GM23248 (cell line): ENCODE measurements around the gene CEP295NL.

ENCODE experiments used
- EZH2 ChIP-seq: fragments of 200-600 bp; sonication (generic); IDR thresholded peaks from 2 replicates; pipeline ENCODE4 v1.6.1; 2018; ENCODE audit warnings: antibody characterized with exemption, mild to moderate bottlenecking; ENCODE audit not compliant: insufficient read depth, poor library complexity, severe bottlenecking
- EZH2phosphoT487 ChIP-seq: fragments of 200-600 bp; sonication (generic); IDR thresholded peaks from 2 replicates; pipeline ENCODE4 v1.6.1; 2018; ENCODE audit warnings: antibody characterized with exemption, moderate library complexity, mild to moderate bottlenecking, low read depth; ENCODE audit not compliant: insufficient read depth

- TF ChIP-seq EZH2phosphoT487 (no peak), EZH2 (no peak)
Observed at GRCh38 chr17:78892062-78892456, 10.9 kb downstream of the CEP295NL start.
